NCI-H1694 (cell line): ENCODE results near the gene MLXIP.

Experiments
- DNase-seq: peaks from one replicate; lab custom pipeline; 2025; lab: John Stamatoyannopoulos, UW

The MLXIP gene

DNA sequence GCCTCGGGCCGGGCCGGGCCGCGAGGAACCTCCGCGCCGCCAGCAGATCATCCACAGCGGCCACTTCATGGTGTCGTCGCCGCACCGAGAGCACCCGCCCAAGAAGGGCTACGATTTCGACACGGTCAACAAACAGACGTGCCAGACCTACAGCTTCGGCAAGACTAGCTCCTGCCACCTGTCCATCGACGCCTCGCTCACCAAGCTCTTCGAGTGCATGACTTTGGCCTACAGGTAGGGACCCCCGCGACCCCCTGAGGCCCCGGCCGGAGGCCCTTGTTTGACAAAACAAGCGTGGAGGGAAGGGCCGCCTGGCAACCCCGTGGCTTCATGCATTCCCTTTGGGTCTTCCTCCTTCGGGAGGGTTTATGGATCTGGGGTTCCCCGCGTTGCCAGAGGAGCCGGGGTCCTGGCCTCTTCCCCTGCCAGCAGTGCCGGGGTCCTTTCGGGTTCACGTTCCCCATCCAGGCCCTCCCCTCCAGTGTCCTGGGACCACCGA, 526 bp downstream of the MLXIP start:
- DNase-seq: no peak

DNA sequence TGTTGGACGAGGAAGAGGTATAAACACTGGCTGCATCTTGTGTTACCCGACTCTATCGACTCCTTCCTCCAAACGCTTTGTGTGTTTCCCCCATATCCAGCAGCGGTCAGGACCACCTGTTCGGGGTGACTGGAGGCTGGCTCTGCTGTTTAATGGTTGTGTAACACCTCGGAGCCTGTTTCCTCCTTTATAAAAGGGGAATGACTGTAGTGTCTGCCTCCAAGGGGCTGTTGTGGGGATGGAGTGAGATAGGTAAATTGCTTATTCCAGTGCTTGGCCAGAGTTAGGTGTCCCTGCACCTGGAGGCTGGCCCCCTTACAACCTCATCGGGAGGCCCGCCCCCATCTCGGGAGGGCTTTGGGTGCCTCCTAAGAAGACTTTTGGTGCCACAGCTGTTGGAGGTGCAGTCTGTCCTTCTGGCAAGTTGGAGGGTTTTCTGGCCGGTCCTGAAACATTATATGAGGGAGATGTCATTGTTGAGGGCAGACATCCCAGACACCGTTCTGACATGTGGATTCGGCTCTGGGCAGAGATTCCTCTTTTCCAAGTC, 1.1 kb downstream of the MLXIP start:
- no peak for DNase-seq

DNA sequence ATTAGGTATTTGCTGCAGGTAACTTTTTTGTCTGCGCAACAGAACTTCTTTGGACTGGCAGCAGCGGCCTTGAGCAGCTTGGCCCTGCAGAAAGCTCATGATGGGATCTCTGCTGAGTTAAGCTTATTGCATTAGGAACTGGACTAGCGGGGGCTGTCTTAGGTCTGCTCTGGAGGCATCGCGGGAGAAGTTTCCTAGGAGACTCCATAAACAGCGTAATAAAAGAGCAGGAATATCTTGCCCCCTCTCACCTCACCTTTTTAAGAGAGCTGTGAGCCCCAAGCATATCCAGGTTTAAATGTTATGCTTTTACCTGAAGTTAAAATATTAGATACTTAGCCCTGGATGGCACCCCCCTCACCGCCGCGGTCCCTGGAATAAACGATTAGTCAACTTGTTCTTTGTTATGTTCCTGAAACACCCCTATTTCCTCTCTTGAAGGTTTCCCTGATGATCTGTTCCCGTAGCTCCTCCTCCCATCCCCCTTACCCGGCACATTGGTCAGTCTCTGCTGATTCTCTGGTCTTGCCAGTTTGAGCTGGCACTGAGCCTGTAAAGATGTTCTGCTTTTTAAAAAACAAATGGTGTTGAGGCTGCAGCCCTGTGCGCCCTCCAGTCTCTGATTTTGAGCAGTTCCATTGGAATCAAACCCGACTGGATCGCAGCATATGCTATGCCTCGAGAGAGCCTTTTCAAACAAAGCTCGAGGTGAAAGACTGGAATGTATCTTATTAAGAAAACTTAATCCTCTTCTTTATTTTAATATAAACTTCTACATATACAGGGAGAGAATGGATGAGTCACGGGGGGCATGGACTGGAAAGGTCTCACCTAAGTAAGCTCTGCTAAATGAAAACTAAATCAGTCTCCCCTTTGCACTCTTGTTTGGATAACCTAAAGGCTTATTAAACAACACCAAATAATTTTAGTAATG, 1.9 kb downstream of the MLXIP start:
- DNase-seq: no peak

DNA sequence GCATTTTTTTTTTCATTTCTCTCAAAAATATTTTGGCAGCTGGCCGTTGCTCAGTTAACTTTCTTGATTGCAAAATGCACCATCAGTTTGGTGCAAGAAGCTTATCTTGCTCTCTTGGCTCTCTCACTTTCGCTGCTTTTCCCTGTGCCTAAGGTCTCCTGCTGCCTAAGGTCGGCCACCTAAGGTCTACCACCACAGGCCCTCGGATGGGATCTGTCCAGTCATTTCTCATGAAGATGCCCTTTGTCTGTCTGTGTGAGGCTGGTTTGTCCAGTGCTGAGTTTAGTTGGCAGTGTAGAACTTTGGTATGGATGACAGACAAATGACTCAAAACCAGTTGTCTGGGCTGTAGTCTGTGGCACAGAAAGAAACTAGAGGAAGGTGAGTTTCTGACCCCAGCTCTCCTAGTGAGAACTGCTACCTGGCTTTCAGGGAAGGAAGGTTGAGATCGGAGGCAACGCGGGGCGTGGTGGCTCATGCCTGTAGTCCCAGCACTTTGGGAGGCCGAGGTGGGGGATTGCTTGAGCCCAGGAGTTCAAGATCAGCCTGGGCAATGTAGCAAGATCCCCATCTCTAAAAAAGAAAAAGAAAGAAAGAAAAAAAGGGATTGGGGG, 2.6 kb downstream of the MLXIP start:
- DNase-seq: no peak

DNA sequence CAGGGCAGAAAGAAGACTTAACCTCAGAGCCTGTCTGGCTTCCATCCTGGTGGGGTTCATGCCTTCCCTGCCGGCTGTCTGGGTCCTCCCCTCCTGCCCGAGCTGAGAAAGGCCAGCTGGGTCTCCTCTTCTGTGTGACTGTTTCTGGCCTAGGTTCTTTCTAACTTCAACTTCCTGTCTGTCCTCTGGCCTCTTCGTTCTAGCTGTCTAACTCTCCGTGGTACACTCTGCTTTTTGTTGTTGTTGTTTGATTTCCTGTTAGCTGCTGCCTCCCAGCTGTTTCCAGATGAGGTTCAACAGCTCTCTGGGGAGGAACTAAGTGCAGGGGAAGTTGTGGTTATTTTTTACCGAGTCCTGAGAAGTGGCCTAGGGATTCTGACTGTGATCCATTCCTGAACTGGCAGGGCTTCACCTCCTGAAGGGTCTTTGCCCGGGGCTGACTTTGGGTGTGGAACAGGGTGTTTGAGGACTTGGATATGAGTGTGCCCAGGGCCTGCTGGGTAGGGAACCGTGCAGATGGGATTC, 3.2 kb downstream of the MLXIP start:
- DNase-seq: no peak

DNA sequence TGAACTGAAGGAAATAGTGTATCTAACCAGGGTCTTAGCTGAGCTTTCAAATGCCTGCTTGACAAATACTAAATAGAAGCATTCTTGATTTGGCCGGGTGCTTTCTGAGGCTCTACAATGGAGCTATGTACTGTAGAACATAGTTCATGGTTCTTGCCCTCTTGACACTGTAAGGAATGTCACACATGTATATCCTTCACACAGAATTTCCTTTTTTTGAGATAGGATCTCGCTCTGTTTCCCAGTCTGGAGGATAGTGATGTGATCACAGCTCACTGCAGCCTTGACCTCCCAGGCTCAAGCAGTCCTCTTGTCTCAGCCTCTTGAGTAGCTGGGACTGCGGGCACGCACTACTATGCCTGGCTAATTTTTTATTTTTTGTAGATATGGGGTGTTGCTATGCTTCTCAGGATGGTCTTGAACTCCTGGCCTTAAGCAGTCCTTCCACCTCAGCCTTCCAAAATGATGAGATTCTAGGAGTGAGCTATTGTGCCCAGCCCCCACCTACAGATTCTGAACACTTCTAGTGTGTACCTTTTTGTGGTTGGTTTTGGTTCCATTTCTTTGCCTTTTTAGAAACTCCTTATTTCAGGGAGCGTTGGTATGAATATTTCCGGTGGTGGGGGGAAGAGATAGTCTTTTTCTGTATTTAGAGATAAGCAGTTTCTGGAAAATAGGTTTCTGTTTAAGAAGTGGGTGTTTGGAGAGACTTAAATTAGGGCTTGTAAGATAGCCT, 4.2 kb downstream of the MLXIP start:
- no peak for DNase-seq

DNA sequence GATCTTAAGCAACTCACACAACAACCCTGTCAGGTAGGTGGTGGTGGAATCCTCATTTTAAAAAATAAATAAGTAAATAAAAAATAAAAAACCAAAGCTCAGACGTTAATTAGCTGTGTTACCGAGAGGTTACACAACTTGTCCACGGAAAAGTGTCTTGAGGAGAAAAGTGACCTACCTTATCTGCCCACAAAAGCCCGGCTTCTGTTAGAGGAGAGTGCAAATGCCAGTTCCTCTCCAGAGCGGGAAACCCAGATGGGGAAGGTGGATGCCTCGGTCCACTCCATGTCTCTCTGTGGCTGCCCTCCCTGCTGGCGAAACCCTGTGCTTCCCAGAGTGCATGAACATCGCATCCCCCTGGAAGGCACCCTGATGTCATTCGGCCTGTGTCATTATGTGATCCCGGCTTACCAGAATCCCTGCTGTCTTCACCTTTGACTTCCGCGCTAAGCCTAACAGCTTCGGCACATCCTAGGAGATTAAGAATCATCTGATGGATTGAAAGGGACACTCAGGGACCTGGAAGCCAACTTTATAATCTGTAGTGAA, 6.4 kb downstream of the MLXIP start:
- no peak for DNase-seq

DNA sequence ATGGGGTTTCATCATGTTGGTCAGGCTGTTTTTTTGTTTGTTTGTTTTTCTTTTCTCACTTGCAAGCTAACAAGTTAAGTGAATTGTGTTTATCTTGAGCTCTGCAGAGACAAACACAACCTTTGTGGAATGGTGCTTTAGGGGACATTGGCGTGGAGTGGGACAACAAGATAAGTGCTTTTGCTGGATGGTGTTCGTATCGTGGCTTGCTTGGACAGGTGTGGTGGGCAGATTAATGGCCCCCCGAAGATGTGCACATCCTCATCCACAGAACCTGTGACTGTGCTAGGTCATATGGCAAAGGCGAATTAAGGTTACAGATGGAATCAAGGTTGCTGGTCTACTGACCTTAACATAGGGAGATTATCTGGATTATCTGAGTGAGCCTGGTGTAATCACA, 7.0 kb downstream of the MLXIP start:
- no peak for DNase-seq

DNA sequence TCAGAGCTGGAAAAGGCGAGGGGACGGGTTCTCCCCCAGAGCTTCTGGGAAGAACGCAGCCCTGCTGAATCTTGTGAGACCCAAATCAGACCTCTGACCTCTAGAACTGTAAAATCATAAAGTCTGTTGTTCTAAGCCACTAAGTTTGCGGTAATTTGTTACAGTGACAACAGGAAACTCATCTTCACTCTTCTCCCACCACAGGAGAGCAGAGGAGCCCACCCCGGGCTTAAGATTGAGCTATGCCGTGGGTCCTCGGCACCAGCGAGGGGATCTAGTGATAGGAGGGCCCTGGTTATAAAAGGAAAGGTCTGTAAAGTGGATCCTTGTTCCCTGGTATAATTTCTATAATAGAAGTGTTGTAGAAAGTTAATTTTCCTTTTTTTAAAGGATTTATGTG, 7.6 kb downstream of the MLXIP start:
- DNase-seq: no peak

DNA sequence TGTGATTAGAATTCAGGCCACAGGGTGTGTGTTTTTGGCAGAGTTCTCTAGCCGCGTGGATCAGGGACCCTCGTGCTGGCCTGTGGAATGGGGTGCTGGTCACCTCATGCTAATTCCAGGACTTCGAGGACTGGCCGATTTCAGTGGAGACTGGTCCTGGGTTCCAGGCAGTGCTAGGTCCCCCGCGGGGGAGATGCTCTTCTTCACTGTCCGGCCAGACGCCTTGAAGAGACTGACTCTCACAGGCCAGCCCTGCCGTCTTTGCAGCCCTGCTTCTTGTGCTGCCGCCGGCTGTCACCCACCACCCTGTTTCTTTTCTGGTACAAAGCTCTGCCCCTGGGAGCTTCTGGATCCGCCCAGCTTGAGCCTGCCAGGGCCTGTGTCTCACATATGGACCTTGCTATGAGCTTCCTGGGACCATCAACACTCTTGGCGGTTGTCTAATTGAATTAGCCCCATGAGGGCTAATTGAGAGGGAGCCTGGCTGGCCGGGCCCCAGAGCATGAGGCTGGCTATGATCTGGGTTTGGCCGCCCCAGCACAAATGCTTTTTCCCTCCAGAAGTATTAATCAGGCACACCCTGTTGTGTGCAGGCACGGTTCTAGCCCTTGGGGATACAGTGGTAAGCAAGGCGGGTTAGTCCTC, 8.2 kb downstream of the MLXIP start:
- no peak for DNase-seq

DNA sequence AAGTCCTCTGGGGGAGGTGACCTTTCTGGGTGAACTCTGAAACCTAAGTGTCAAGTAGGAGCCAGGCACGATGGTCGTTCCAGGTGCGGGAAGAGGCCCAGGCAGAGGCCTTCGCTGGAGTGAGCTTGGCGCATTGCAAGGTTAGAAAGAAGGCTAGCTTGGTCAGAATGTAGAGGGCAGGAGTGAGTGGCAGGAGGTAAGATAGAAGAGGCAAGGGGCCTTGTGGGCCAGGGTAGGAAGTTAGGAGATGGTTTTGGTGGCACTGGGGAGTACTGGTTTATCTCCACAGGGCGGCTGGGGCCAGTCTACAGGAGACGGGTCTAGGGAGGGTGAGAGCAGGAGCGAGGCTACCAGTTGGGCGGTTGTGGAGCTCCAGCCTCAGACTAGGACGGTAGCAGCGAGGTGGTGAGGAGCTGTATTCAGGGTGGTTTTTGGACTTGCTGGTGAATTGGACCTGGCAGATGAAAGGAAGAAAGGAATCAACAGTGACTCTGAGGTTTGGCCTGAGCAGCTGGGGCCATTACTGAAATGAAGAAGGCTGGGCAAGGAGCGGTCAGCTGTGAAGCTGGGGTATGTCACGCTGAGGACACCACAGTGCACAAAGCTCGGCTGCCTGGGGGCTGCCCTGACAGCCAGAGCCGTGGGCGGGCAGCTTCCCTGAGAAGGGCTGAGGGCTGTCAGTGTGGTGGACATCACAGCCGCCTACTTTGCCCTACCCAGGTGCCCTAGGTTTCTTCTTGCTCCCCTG, 9.0 kb downstream of the MLXIP start:
- DNase-seq: no peak

DNA sequence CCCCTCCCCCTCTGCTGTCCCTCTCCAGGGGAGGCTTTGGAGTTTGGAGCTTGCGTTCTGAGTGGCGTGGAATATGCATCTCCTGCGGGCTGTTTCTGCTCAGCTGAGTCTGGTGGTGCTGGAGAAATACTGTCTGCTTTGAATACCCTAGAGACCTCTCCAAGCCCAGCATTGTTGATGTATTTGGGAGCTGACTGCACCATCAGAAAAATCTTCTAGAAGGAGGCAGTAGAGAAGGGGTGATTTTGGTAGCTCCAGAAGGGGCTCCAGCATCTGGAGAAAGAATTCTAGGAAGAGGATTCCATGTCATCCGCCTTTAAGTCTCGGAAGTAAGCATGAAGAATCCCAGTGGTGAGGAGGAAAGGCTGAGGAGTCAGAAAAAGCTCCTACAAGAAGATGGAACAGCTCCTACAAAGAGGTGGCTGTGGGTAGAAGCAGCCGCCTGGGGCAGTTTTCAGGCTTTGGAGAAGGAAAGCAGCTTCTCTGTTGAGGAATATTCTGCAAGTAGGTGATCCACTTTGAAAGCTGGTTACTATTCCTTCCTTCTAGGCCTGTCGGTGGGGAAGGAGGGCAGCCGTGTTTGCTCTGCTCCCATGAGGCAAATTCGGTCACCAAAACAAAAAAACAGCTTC, 9.7 kb downstream of the MLXIP start:
- no peak for DNase-seq

DNA sequence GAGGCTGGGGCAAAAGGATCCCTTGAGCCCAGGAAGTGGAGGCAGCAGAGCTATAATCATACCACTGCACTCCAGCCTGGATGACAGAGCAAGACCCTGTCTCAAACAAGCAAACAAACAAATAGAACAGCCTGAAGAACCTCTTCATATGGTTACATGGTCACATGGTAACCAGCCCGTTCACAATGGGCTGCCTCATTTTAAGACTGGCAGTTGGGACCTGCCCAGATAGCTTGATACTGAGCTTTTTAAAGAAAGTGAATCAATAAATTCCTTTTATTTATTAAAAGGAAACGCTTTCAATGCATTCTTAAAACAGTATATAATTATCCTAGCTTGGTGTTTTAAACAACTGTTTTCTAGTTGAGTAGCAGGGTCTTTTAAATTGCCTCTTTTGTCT, 10.5 kb downstream of the MLXIP start:
- DNase-seq: no peak

DNA sequence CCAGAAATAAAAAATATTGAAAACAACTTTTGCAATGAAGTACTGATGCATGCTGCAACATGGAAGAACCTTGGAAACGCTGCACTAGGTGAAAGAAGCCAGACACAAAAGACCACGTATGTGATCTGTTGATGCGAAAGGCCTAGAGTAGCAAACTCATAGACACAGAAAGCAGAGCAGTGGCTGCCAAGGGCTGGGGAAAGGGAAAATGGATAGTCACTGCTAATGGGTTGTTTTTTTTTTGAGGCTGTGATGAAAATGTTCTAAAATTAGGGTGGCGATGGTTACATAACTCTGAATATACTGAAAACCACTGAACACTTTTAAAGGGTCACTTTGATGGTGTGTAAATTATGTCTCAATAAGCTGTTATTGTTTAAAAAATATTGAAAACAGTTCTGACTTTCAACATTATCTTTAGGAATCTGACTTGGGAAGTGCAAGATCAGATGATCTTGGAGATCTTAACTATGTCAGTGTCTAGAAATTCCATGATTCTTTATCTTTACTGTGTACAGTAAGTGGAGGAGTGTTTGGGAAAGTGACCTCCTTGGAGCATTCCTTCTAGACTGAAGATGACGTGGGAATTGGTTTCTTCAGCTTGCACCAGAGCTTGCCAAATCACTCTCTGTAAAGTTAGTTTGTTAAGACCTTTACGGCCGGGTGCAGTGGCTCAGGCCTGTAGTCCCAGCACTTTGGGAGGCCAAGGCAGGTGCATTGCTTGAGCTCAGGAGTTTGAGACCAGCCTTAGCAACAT, 12.4 kb downstream of the MLXIP start:
- no peak for DNase-seq

DNA sequence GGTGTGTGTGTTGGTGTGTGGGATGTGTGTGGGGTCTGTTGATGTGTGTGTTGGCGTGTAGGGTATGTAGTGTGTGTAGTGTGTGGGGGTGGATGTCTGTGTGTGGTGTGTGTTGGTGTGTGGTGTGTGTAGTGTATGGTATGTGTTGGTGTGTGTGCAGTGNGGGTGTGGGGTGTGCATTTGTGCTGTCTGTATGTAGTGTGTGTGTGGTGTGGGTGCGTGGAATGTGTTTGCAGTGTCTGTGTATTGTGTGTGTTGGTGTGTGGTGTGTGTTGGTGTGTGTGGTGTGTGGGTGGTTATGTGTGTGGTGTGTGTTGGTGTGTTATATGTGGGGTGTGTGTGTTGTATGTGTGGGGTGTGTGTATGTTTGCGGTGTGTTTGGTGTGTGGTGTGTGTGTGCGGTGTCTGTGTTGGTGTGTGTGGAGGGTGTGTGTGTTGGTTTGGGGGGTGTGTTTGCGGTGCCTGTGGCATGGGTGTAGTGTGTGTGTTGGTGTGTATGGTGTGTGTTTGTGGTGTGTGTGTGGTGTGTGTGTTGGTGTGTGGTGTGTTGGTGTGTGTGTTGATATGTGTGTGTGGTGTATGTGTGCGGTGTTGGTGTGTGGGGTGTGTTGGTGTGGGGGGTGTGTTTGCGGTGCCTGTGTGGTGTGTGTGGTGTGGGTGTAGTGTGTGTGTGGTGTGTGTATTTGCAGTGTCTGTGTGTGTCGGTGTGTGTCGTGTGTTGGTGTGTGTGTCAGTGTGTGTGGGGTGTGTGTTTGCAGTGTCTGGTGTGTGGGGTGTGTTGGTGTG, 14.7 kb downstream of the MLXIP start:
- DNase-seq: no peak

DNA sequence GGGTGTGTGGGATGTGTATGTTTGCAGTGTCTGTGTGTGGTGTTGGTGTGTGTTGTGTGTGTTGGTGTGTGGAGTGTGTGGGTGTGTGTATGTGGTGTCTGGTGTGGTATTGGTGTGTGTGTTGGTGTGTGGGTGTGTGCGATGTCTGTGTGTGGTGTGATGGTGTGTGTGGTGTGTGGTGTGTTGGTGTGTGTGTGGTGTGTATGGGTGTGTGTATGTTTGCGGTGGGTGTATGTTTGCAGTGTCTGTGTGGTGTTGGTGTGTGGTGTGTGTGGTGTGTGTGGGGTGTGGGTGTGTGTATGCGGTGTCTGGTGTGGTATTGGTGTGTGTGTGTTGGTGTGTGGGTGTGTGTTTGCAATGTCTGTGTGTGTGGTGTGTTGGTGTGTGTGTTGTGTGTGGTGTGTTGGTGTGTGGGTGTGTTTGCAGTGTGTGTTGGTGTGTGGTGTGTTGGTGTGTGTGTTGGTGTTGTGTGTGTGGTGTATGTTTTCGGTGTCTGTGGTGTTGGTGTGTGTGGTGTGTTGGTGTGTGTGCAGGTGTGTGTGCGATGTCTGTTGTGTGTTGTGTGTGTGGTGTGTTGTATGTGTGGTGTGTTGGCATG, 15.7 kb downstream of the MLXIP start:
- DNase-seq: no peak

DNA sequence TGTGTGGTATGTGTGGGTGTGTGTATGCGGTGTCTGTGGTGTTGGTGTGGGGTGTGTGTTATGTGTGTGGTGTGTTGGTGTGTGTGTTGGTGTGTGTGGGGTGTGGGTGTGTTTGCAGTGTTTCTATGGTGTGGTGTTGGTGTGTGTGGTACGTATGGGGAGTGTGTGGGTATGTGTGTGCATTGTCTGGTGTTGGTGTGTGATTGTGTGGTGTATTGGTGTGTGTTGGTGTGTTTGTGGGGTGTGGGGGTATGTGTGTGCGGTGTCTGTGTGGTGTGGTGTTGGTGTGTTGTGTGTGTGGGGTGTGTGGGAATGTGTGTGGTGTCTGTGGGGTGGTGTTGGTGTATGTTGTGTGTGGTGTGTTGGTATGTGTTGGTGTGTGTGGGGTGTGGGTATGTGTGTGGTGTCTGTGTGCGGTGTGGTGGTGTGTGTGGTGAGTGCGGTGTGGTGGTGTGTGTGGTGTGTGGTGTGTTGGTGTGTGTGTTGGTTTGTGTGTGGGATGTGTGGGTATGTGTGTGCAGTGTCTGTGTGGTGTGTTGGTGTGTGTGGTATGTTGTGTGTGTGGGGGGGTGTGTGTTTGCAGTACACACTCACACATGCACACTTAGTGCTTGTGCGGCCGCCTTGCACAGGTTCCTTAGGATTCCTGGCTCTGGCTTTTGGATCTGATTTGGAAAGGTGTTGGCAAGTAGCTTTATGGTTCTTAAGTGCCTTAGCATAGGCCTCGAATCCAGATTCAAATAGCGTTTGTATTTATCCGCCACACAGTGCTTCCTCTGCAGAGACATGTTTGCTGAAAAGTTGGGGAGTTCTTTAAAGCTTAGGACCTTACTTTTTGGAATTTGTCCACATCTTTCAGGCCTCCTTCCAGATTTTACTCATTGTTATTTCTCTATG, 16.4 kb downstream of the MLXIP start:
- no peak for DNase-seq
